GM10266 (cell line): ENCODE measurements around the gene EIF6.

Experiments used
- DNase-seq: peaks from one replicate; pipeline ENCODE4 v3.0.0; 2012; ENCODE audit errors: extremely low spot score
- CTCF ChIP-seq: IDR thresholded peaks from 2 replicates; pipeline ENCODE4 v1.5.1; 2012; ENCODE audit warnings: mild to moderate bottlenecking, low read depth; ENCODE audit not compliant: control insufficient read depth, insufficient read depth; ENCODE audit errors: missing control alignments

EIF6 gene

DNA sequence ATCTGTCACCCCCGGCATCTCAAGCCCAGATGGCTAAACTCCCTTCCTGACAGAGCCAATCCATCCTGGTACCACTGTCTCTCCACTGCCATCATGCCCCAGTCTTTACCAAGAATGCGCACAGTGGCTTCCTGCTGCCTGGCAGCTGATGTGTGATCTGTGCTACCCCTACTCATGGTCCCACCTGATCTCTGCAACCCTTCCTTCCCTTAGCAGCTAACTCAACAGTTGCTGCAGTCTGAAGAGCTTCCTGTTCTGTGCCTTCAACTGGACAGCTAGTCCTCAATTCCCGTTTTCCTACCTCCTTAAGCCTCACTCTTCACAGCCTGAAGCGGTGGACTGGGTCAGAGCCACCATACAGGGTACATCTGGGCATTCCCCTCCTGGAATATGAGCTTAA lies 15.2 kb upstream of the EIF6 start:
- no peak for DNase-seq
- TF ChIP-seq CTCF = no peak

GRCh38 chr20:35298264-35298663 lies 13.7 kb upstream of the EIF6 start:
- DNase-seq = no peak
- no peak for TF ChIP-seq CTCF

GRCh38 chr20:35297740-35298139 lies 13.2 kb upstream of the EIF6 start:
- TF ChIP-seq CTCF = no peak
- no peak for DNase-seq

GRCh38 chr20:35297155-35297554 lies 12.6 kb upstream of the EIF6 start:
- DNase-seq = no peak
- no peak for TF ChIP-seq CTCF

- DNase-seq = no peak
- TF ChIP-seq CTCF = no peak
These were observed 11.6 kb upstream of the EIF6 start for GRCh38 chr20:35296101-35296554.

DNA sequence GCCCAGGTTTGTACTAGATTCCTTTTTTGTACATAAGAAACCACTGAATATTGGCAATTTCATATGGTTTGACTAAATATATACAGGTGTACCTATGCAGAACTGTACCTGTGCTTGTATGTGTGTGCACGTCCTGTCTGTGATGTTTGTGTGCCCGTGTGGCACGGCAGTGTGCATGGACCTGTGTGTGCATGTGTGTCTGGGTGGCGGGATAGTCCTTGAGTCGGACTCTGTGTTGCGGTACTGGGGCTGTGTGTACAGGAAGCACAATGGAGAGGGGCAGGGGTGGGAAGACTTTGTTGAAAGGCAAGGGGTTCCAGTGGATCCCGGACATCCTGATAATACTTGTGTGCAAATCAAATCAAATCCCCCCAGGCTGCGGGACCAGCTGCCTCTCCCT lies 11.1 kb upstream of the EIF6 start:
- TF ChIP-seq CTCF = no peak
- DNase-seq = no peak

DNA sequence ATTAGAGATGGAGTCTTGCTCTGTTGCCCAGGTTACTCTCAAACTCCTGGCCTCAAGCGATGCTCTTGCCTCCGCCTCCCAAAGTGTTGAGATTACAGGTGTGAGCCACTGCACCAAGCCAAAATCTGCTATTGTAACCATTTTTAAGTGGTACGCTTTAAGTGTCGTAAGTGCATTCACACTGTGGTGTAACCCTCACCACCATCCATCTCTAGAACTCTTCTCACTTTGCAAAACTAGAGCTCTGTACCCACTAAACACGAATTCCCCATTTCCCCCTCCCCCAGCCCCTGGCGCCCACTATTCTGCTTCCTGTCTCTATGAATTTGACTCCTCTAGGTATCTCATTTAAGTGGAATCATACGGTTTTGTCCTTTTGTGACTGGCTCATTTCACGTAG lies 10.5 kb upstream of the EIF6 start:
- no peak for TF ChIP-seq CTCF
- no peak for DNase-seq

DNA sequence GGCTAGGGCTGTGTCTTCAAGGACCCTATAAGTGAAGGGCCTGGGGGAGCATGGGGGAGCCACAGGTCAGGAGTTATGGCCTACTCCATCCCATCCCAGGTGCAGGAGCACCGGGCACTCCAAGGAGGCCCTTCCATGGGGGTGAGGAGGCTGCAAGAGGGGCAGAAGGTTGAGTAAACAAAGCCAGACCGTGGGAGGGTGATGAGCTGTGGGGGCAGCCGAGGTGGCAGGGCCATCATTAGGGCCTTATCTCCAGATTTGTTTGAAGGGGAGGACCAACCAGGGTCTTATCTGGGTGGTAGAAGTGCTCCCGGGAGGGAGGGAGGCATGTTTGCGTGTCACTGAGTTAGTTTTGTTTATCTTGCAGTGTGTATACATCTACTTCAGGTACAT lies 9.7 kb upstream of the EIF6 start:
- no peak for TF ChIP-seq CTCF
- DNase-seq = no peak
